Hippocampal formation (tissue), 2 donors: ENCODE measurements around the gene AHDC1.
A peak's percentile ranks its signal among the peaks of the same experiment; 100 is the strongest.
"Not testable (repeated sequence)": the region's sequence is repeated elsewhere in the genome, so short reads cannot be mapped to it uniquely, and the experiment has no call there.

Experiments used
- DNase-seq, 2 donors: peaks; one replicate each; lab custom pipeline; 2025; lab: John Stamatoyannopoulos, UW

Gene AHDC1

GRCh38 chr1:27603681-27604578, at the start of gene AHDC1:
Gene AHDC1 (minus strand): TSS chr1:27604144. CDS start chr1:27552115, 52,029 bp downstream.
- peak; percentile 78 to 80 for DNase-seq

DNA sequence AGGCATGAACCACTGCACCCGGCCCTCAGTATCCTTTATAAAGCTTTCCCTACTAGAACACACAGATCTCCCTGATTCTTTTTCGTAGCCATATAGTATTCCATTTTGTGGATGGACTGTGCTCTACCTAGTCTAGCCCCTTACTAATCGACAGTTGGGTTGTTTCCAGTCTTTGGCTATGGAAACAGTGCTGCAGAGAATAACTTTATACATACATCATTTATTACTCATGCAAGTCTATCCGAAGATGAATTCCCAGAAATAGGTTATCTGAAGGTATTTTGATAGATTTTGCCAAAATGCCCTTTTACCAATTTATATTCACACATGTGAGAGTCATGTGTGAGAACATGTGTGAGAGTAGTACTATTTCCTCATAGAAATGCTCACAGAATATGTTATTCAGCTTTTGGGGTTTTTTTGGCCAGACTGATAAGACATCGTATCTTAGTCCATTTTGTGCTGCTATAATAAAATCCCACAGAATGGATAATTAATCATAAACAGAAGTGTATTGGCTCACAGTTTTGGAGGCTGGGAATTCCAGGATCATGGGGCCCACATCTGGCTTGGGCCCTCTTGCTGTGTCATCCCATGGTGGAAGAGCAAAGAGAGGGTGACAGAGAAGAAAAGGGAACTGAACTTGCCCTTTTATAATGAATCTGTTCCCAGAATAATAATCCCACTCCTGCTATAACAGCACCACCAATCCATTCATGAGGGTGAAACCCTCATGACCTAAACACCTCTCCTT, 48.3 kb upstream of the AHDC1 start:
- no peak for DNase-seq

GRCh38 chr1:27650539-27651175, 46.7 kb upstream of the AHDC1 start:
- no peak for DNase-seq

DNA sequence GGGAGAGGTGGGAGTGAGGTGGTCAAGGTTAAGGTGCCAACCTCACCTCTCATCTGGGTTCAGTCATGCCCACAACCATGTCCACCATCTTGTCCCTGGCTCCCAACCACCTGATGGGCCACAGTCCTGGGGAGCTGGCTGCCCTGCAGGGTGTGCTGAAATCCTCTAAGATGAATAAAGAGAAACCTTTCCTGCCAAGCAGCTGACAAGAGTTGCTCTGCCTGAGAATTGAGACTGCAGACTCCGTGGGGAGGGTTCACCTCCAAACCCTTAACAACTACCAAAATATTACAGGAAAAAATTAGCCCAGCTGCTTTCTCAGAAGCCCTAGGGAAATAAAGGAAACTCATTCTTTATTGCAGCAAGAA, 46.2 kb upstream of the AHDC1 start:
- DNase-seq = no peak

DNA sequence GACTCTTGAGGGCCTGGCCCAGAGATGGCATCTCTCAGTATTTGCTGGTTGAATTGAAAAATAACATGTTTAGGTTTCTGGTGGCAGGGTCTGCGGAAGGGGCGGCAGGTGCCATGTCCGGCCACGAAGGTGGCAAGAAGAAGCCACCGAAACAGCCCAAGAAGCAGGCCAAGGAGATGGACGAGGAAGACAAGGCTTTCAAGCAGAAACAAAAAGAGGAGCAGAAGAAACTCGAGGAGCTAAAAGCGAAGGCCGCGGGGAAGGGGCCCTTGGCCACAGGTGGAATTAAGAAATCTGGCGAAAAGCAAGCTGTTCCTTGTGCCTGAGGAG, 45.3 kb upstream of the AHDC1 start:
- DNase-seq = no peak

DNA sequence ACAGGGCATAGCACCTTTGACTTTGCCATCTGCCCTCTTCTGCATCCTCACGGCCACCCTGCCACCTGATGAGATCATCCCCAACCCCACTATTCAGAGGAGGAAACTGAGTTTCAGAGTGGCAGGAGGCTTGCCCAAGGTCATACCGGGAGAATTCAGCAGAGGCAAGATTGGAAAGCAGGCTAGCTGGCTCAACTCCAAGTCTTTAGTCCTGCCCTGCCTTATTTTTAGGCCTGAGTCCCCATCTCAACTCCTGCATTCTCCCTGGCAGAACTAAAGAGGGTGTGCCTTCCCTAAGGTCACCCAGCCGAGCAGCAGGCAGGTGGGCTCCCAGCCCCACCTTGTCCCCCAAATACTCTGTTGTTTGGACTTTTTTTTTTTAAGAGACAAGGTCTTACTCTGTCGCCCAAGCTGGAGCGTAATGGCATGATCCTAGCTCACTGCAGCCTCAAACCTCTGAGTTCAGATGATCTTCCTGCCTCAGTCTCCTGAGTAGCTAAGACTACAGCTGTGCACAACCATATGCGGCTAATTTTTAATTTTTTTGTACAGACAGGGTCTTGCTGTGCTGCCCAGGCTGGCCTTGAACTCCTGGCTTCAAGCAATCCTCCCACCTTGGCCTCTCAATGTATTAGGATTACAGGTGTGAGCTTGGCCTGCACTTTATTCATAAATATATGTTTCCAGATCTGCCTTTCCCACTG, 44.8 kb upstream of the AHDC1 start:
- DNase-seq = no peak

- no peak for DNase-seq
Observed at GRCh38 chr1:27647328-27647727, 43.4 kb upstream of the AHDC1 start.

GRCh38 chr1:27646676-27647075, 42.7 kb upstream of the AHDC1 start:
- no peak for DNase-seq

GRCh38 chr1:27645071-27645415, 41.1 kb upstream of the AHDC1 start:
- DNase-seq = no peak

GRCh38 chr1:27644369-27645070, 40.6 kb upstream of the AHDC1 start:
- no peak for DNase-seq

DNA sequence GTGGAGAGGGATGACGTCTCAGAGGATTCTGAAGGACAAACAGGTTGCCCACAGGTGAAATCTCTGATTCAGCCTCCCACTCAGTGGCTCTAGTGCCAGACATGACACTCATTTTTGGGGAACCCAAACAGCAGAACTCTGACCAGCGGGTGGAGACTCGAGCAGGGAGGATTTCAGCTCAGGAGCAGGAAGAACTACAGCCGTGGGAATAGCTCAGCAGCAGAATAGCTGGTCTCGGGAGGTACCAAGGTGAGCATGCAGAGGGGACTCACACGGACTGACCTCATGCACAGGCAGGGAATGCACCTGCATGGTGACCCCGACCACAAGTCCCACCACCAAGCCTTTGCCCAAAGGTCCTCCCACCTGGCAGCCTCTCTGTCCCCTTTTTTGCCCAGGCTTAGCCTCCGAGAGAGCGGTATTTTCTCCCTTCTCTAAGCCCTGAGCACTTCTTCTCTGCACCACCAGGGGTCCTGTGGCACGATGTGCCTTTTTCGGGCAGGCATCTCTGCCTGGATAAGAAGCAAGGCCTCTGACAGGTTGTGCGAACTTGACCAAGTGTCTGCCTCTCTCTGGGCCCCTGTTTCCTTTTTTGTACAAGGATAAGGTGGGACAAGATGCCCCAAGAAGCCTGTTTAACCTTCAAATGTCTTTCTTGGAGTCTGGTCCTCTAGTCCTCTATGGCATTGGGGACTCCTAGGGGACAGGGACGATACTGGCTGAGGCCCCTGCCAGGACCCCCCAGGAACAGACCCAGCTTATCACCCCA, 39.8 kb upstream of the AHDC1 start:
- DNase-seq = no peak

DNA sequence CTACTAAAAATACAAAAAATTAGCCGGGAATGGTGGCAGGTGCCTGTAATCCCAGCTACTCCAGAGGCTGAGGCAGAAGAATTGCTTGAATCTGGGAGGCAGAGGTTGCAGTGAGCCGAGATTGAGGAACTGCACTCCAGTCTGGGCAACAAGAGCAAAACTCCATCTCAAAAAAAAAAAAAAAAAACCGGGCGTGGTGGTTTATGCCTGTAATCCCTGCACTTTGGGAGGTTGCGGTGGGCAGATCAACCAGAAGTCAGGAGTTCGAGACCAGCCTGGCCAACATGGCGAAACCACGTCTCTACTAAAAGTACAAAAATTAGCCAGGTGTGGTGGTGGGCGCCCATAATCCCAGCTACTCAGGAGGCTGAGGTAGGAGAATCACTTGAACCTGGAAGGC, 36.6 kb upstream of the AHDC1 start:
- not testable (repeated sequence) for DNase-seq

DNA sequence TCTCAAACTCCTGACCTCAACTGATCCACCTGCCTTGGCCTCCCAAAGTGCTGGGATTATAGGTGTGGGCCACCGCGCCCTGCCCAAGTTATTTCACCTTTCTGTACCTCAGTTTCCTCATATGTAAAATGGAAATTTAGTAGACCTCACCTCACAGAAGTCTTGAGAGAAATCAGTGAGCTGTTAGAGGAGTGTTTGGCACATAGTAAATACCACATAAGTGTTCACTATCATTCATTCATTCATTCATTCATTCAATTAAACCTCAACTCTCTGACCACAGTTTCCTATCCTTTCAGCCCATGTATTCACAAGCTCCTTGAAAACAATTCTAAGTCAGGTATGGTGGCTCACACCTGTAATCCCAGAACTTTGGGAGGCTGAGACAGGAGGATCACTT, 34.9 kb upstream of the AHDC1 start:
- no peak for DNase-seq

- no peak for DNase-seq
Observed at GRCh38 chr1:27638047-27638734, 34.2 kb upstream of the AHDC1 start.

GRCh38 chr1:27635396-27636142, 31.6 kb upstream of the AHDC1 start:
- no peak for DNase-seq

DNA sequence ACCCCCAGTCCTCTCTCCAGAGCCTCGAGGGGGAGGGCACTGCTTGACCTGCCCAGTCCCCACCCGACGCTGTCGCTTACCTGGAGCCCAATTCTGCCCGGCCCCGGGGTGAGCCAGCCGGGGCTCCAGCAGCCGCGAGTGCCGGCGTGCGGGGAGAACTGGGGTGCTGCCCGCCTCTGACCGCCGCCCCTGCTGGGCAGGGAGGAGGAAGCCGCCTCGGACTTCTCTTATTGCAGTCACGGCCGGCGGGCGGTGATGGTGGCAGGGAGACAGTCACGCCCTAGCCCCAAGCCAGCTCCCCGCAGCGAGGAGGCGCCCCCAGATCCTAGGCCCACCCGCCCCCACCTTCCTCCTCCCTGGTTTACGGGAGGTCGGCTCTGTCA, 31.0 kb upstream of the AHDC1 start, which contains the start of gene FGR:
Gene FGR (minus strand): TSS at position 201 of the 383 bp plus-strand sequence. CDS start 11,269 bp downstream, outside the sequence.
- DNase-seq = no peak

DNA sequence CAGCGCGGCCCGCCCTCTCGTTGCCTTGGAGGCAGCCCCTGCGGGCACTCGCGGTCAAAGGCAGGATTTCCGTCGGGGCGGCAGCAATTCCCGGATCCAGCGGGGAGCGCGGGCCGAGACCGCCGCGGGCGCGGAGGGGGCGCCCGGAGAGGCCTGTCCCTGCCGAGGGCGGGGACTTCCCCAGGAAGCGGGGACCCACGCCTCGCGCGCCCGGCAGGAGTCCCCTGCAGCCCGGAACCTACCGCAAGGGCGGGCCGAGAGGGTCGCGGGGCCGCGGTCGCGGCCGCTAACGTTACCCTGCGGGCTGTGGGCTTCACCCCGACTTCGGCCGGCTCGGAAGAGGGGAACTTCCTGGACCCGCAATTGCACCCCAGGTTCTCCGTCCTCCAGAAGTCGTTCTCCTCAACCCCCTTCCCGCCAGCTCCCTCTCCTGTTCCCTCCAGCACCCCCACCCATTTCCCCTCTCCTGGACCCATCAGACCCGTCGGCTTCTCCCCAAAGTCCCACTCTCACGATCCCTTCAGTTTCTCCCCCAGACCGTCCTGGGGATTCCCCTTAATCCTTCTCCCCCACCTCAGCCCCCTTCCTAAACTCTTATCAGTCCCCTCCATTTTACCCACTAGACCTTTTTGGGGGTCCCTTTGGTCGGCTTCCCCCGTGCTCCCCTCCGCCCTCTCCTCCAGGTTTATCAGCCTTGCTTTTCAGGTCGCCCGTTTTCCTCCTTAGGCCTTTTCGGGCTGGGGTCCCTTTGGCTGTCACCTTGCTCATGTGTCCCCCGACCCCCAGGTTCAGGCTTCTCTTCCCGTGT, 30.4 kb upstream of the AHDC1 start:
- DNase-seq = no peak

DNA sequence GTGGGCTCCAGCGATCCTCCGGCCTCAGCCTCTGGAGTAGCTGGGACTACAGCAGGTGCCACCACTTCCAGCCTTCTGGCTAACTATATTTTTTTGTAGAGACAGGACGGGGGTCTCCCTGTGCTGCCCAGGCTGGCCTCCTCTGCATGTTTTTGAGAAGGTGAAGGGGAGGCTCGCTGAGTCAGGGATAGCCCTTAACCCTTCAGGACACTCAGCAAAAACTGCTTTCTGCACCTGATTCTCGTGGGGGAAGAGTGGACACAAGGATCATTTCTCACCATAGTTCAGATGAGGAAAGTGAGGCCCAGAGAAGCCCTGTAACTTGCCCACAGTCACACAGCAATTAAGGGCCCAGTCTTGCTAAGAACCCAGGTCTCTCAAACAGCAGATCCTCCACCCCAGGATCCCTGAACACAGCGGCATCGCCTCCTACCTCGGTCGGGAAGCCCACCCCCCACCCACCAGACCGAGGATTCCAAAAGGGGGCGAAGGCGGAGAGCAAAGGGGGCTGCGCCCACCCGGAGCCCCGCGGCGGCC, 29.8 kb upstream of the AHDC1 start:
- DNase-seq = no peak

GRCh38 chr1:27633298-27633610, 29.3 kb upstream of the AHDC1 start:
- DNase-seq = no peak
